Lung (tissue), 12 donors: ENCODE data around the gene STX7. TPM values are rescaled to one million over a fixed set of nuclear protein-coding genes. Genes with fewer than 3 reads are reported as not detected.

ENCODE experiments used
- ATAC-seq: fragments of 200-7000 bp; cut with Tn5 transposase; one replicate; pipeline ENCODE4 v1.9.1; 2020; ENCODE audit warnings: moderate number of reproducible peaks; ENCODE audit not compliant: insufficient read depth, low FRiP score
- DNase-seq, 3 donors: peaks; one replicate each; pipeline ENCODE4 v3.0.0-alpha.2; 2013 to 2017
- H3K27ac ChIP-seq, 2 donors: one replicate each; pipeline ENCODE4 v1.5.1; 2013; ENCODE audit warnings: mild to moderate bottlenecking in 2 of 2, moderate library complexity in 2 of 2, control low read depth in 1 of 2, inconsistent platforms in 1 of 2, low read depth in 1 of 2, low read length in 1 of 2
- H3K27me3 ChIP-seq, 3 donors: one replicate each; pipeline ENCODE4 v1.5.1; 2013; ENCODE audit warnings: low read length in 2 of 3; ENCODE audit not compliant: control insufficient read depth in 3 of 3, insufficient read depth in 3 of 3
- H3K36me3 ChIP-seq, 4 donors: one replicate each; pipeline ENCODE4 v1.5.1; 2013; ENCODE audit warnings: low read length in 4 of 4, mild to moderate bottlenecking in 1 of 4, moderate library complexity in 1 of 4; ENCODE audit not compliant: control insufficient read depth in 4 of 4, insufficient read depth in 4 of 4
- H3K4me1 ChIP-seq, 5 donors: one replicate each; pipeline ENCODE4 v1.5.1; 2013; ENCODE audit warnings: low read length in 5 of 5, mild to moderate bottlenecking in 2 of 5, moderate library complexity in 1 of 5; ENCODE audit not compliant: control insufficient read depth in 5 of 5, insufficient read depth in 5 of 5
- H3K4me3 ChIP-seq: one replicate; pipeline ENCODE4 v1.5.1; 2013; ENCODE audit warnings: mild to moderate bottlenecking, control low read depth, moderate library complexity
- H3K9ac ChIP-seq, 2 donors: one replicate each; pipeline ENCODE4 v1.5.1; 2013; ENCODE audit warnings: low read length in 2 of 2, control low read depth in 1 of 2; ENCODE audit not compliant: insufficient read depth in 1 of 2
- H3K9me3 ChIP-seq, 4 donors: one replicate each; pipeline ENCODE4 v1.5.1; 2013; ENCODE audit warnings: low read length in 3 of 4, mild to moderate bottlenecking in 1 of 4, moderate library complexity in 1 of 4; ENCODE audit not compliant: control insufficient read depth in 4 of 4, insufficient read depth in 3 of 4
- CTCF ChIP-seq: IDR thresholded peaks from 2 replicates; pipeline ENCODE4 v1.5.1; 2012; ENCODE audit warnings: mild to moderate bottlenecking; ENCODE audit errors: control extremely low read depth, extremely low read depth
- WGBS, 2 donors: extraction: QIAGEN DNeasy Blood & Tissue Kit; methylation state at CpG; one replicate each; pipeline ENCODE4 v1.1.7; 2013; 5-methylcytosine and 5-hydroxymethylcytosine counted together
- polyA plus RNA-seq, 2 donors: library from polyadenylated mRNA; stranded (reverse); fragments of 200-250 nt; gene quantifications; one replicate each; pipeline ENCODE4 v1.2.1, GENCODE V29; 2013
- total RNA-seq, 2 donors: library from RNA; depleted of rRNA in 1 of 2; stranded (reverse); fragments of >200 nt in 1 of 2; gene quantifications; one replicate each; pipeline ENCODE4 v1.2.1, GENCODE V29; 2014 to 2021
- donor health status: control.
- donor health status: control.
- donor health status: Bipolar disorder and iron deficiency.
- donor health status: healthy.
- donor health status: DM: yes; HTN: yes; CAD: no.

Gene STX7
- total and polyA plus RNA-seq, 4 donors, result 14.8 to 84.8 (median 50.2) TPM

GRCh38 chr6:132490024-132490423, 22.9 kb downstream of the STX7 start:
- H3K36me3 ChIP-seq, result peaks cover 2 to 12% (median 7%) of the 10 kb centered on the region in 4 donors
- peaks cover 0 to 2% (median 0%) of the 10 kb centered on the region in 4 donors for H3K9me3 ChIP-seq
- H3K9ac ChIP-seq, result no peak overlapping the region
- no peak overlapping the region for H3K4me3 ChIP-seq
- TF ChIP-seq CTCF, result no peak
- WGBS, 2 donors, result 26 to 38% methylated on average over 6 of the region's 6 CpGs
- no peaks in the 10 kb centered on the region for H3K27me3 ChIP-seq
- no peak overlapping the region for H3K27ac ChIP-seq
- peaks cover 0 to 15% (median 0%) of the 10 kb centered on the region in 5 donors for H3K4me1 ChIP-seq
- ATAC-seq, result peak; percentile 37
- DNase-seq, result peak in 2 of 3 donors; percentile 27 to 38

GRCh38 chr6:132489376-132489775, 23.5 kb downstream of the STX7 start:
- 92 to 96% methylated on average over 4 of the region's 4 CpGs for WGBS, 2 donors
- H3K27ac ChIP-seq, result no peak overlapping the region

GRCh38 chr6:132487762-132488161, 25.2 kb downstream of the STX7 start:
- WGBS, 2 donors, result 88 to 92% methylated on average over 4 of the region's 4 CpGs
- Histone ChIP-seq H3K27me3 (no peaks in the 10 kb centered on the region), H3K27ac (no peak overlapping the region), H3K9me3 (no peaks in the 10 kb centered on the region), H3K36me3 (peaks cover 0 to 2% (median 0%) of the 10 kb centered on the region in 4 donors), H3K9ac (no peak overlapping the region), H3K4me3 (no peak overlapping the region), H3K4me1 (peaks cover 0 to 15% (median 11%) of the 10 kb centered on the region in 5 donors)
- ATAC-seq (no peak), DNase-seq (no peak)
- no peak for TF ChIP-seq CTCF

More at GRCh38 chr6:132489376-132489775, 23.5 kb downstream of the STX7 start:
- Histone ChIP-seq H3K4me3 (no peak overlapping the region), H3K9me3 (peaks cover 0 to under 1% (median 0%) of the 10 kb centered on the region in 4 donors), H3K36me3 (peaks cover 0 to 7% (median 4%) of the 10 kb centered on the region in 4 donors), H3K4me1 (peaks cover 0 to 15% (median 0%) of the 10 kb centered on the region in 5 donors), H3K9ac (no peak overlapping the region), H3K27me3 (no peaks in the 10 kb centered on the region)
- no peak for TF ChIP-seq CTCF
- ATAC-seq, result no peak
- no peak for DNase-seq

- no peaks in the 10 kb centered on the region for H3K9me3 ChIP-seq
- H3K9ac ChIP-seq, result no peak overlapping the region
- H3K4me1 ChIP-seq, result peaks cover 0 to 18% (median 2%) of the 10 kb centered on the region in 5 donors
- no peak overlapping the region for H3K4me3 ChIP-seq
- H3K27ac ChIP-seq, result no peak overlapping the region
- no peak for TF ChIP-seq CTCF
- H3K36me3 ChIP-seq, result peaks cover 0 to 2% (median 0%) of the 10 kb centered on the region in 4 donors
- no peak for ATAC-seq
- no peaks in the 10 kb centered on the region for H3K27me3 ChIP-seq
- WGBS, 2 donors, result 90 to 93% methylated on average over 4 of the region's 4 CpGs
- DNase-seq, result no peak
These were observed 28.3 kb downstream of the STX7 start for GRCh38 chr6:132484680-132485018.
